ENCODE results near the gene MEIOC. TPM values are rescaled to one million over a fixed set of nuclear protein-coding genes. Genes with fewer than 3 reads are reported as not detected.
"Not testable (repeated sequence)": the region's sequence is repeated elsewhere in the genome, so short reads cannot be mapped to it uniquely, and the experiment has no call there.

The MEIOC gene
- total RNA-seq, 4 donors from 2014 or later: 0.13 TPM; not detected in 3

GRCh38 chr17:44666006-44666405 lies 9.7 kb downstream of the MEIOC start:
- WGBS: 95% methylated on average over 1 of the region's 1 CpG
- H3K4me3 ChIP-seq: no peak overlapping the region
- no peak overlapping the region for H3K27ac ChIP-seq (replicated peaks in 1 of 4)
- DNase-seq (ENCODE audit: extremely low spot score): no peak
- H3K27me3 ChIP-seq: peaks cover 0 to 6% (median 0%) of the 10 kb centered on the region in 4 donors
- intact Hi-C loops (cut with DNase I): no loop called here
- TF ChIP-seq POLR2A (IDR thresholded peaks at IDR 0.05; ENCODE audit: low read depth) (no peak), EP300 (IDR thresholded peaks at IDR 0.05) (no peak), CTCF (IDR thresholded peaks at IDR 0.05) (no peak), POLR2AphosphoS5 (IDR thresholded peaks at IDR 0.05) (no peak)
- no peaks in the 10 kb centered on the region for H3K9me3 ChIP-seq
- no peaks in the 10 kb centered on the region for H3K36me3 ChIP-seq
- no peaks in the 10 kb centered on the region for H3K4me1 ChIP-seq

DNA sequence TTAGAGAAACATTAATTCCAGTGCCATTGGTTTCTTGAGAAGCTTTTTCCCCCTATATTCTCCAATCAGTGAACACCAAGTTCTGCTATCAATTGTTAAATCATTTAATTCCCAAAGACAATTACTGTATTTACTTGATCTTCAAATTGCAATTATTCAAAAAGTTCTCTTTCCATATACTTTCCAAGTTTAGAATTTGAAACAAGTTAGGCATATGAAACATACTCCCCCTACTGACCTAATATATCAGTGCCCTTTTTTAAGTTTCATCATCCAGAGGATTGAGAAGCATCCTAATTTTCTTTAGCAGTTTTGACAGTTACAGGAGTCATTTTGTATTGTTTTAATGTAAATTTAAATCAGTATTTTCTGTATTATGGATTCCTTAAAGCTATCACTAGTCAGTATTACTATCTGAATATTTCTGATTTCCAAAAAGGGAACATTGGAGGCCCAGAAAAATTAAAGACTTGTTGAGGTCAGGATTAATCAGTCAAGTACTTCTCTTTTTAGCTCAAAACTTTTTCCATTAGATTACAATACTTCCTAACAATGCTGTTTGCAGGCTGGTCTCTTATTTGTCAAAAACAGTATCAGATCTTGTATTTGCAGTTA lies 16.3 kb downstream of the MEIOC start:
- DNase-seq (ENCODE audit: extremely low spot score): no peak
- Histone ChIP-seq H3K4me1 (peaks cover 0 to 6% (median 0%) of the 10 kb centered on the region in 4 donors), H3K9me3 (no peaks in the 10 kb centered on the region), H3K27ac (replicated peaks in 1 of 4) (no peak overlapping the region), H3K36me3 (peaks cover 0 to 6% (median 1%) of the 10 kb centered on the region in 4 donors), H3K4me3 (no peak overlapping the region), H3K27me3 (no peaks in the 10 kb centered on the region)
- TF ChIP-seq CTCF (IDR thresholded peaks at IDR 0.05) (peak; percentile 25 to 51 (median 45)), POLR2A (IDR thresholded peaks at IDR 0.05; ENCODE audit: low read depth) (no peak), EP300 (IDR thresholded peaks at IDR 0.05) (no peak)
- intact Hi-C loops (cut with DNase I): no loop called here

DNA sequence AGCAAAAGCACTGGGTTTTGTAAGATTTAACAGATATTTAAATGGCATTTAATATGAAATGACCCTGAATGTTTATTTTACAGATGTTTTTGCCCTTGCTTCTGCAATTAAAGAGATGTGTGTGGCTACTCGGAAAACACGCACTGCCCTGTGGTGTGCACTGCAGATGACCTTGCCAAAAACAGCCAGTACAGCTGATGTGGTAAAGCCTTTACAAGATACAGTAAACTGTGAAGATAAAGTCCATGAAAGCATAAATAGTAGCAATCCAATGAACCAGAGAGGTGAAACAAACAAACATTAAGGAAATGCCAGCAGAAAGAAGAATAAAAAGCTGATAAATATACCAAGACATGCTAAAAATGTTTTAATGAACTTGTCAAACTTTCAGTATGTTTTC lies 17.6 kb downstream of the MEIOC start:
- DNase-seq (ENCODE audit: extremely low spot score): no peak
- WGBS: 75% methylated on average over 2 of the region's 2 CpGs
- no peaks in the 10 kb centered on the region for H3K9me3 ChIP-seq
- TF ChIP-seq POLR2A (IDR thresholded peaks at IDR 0.05; ENCODE audit: low read depth): no peak
- TF ChIP-seq POLR2AphosphoS5 (IDR thresholded peaks at IDR 0.05): no peak
- TF ChIP-seq EP300 (IDR thresholded peaks at IDR 0.05): no peak
- TF ChIP-seq CTCF (IDR thresholded peaks at IDR 0.05): no peak
- H3K4me1 ChIP-seq: peaks cover 0 to 6% (median 0%) of the 10 kb centered on the region in 4 donors
- no peak overlapping the region for H3K4me3 ChIP-seq
- H3K36me3 ChIP-seq: peaks cover 0 to 19% (median 11%) of the 10 kb centered on the region in 4 donors
- intact Hi-C loops (cut with DNase I): no loop called here
- H3K27me3 ChIP-seq: no peaks in the 10 kb centered on the region
- H3K27ac ChIP-seq (replicated peaks in 1 of 4): no peak overlapping the region

- no peaks in the 10 kb centered on the region for H3K27me3 ChIP-seq
- H3K9me3 ChIP-seq: no peaks in the 10 kb centered on the region
- H3K36me3 ChIP-seq: peaks cover 21 to 50% (median 41%) of the 10 kb centered on the region in 4 donors
- H3K4me3 ChIP-seq: no peak overlapping the region
- H3K27ac ChIP-seq (replicated peaks in 1 of 4): no peak overlapping the region
- DNase-seq (ENCODE audit: extremely low spot score): no peak
- TF ChIP-seq EP300 (IDR thresholded peaks at IDR 0.05) (no peak), POLR2A (IDR thresholded peaks at IDR 0.05; ENCODE audit: low read depth) (no peak), POLR2AphosphoS5 (IDR thresholded peaks at IDR 0.05) (no peak), CTCF (IDR thresholded peaks at IDR 0.05) (no peak)
- WGBS: 61% methylated on average over 2 of the region's 2 CpGs
- H3K4me1 ChIP-seq: peaks cover 0 to 6% (median 0%) of the 10 kb centered on the region in 4 donors
- intact Hi-C loops (cut with DNase I): no loop called here
Measured at GRCh38 chr17:44677136-44677535, 20.9 kb downstream of the MEIOC start.

GRCh38 chr17:44683303-44683702 lies 27.0 kb downstream of the MEIOC start:
- peaks cover under 1 to 18% (median 7%) of the 10 kb centered on the region in 4 donors for H3K4me1 ChIP-seq
- H3K36me3 ChIP-seq: peaks cover 37 to 89% (median 62%) of the 10 kb centered on the region in 4 donors
- H3K4me3 ChIP-seq; DNase-seq (ENCODE audit: extremely low spot score); H3K27me3 ChIP-seq; H3K9me3 ChIP-seq; H3K27ac ChIP-seq (replicated peaks in 1 of 4); intact Hi-C loops (cut with DNase I): not testable (repeated sequence)
- 81% methylated on average over 4 of the region's 4 CpGs for WGBS

All from esophagus muscularis mucosa (tissue), 4 donors.